Adipose tissue (tissue), 3 donors: Measurements from ENCODE around the gene P4HA2. TPM values are rescaled to one million over a fixed set of nuclear protein-coding genes. Genes with fewer than 3 reads are reported as not detected.

ENCODE experiments used
- H3K27ac ChIP-seq: one replicate; pipeline ENCODE4 v1.5.1; 2013; ENCODE audit warnings: low read depth, low read length
- WGBS, 3 donors: extraction: QIAGEN DNeasy Blood & Tissue Kit; methylation state at CpG; one replicate each; pipeline ENCODE4 v1.1.7; 2013; 5-methylcytosine and 5-hydroxymethylcytosine counted together
- polyA plus RNA-seq, 3 donors: library from polyadenylated mRNA; stranded (reverse); fragments of 200-250 nt; gene quantifications; one replicate each; pipeline ENCODE4 v1.2.3, GENCODE V29; 2013
- donor health status: healthy with polysubstance abuse.
- donor health status: Bipolar disorder and iron deficiency.
- donor health status: healthy.

P4HA2 gene
- polyA plus RNA-seq, 3 donors, result 8.9 to 39.9 (median 18.4) TPM

DNA sequence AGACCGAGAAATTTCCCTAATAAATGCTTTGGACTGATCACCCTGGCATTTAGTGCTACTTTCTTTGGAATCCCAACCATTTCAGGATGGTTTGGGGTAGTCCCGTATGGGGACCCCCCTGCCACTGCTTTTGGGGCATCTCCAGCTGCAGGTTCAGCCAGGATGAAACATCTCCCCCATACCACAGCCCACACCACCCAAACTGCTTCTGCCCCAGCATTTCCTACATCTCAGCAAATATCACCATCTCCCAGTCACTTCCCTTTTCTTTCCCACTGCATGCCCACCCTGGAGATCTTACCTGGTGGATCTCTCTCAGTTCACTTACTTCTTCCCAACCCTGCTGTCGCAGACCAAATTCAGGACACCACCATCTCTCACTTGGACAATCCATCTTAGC lies 4.8 kb upstream of the P4HA2 start:
- 76 to 81% (median 77%) methylated on average over 3 of the region's 3 CpGs for WGBS, 3 donors
- no peak overlapping the region for H3K27ac ChIP-seq

DNA sequence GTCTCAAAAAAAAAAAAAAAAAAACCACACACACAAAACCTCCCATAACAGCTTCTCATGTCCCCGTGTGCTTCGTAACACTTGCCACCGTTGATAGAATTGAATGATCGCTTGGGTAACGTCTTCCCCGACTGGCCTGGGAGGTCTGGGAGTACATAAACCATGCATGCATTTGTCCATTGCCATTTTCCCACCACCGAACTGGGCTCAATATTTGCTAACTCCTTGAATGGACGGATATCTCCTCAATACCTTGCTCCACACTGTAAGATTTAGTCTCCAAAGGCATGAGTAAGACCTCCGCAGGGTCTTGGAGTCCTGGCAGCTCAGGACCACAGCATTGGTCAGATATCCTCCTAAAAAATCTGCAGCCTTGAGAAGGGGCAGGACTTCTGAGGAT lies 3.2 kb upstream of the P4HA2 start:
- WGBS, 3 donors, result 88 to 89% (median 89%) methylated on average over 9 of the region's 9 CpGs

DNA sequence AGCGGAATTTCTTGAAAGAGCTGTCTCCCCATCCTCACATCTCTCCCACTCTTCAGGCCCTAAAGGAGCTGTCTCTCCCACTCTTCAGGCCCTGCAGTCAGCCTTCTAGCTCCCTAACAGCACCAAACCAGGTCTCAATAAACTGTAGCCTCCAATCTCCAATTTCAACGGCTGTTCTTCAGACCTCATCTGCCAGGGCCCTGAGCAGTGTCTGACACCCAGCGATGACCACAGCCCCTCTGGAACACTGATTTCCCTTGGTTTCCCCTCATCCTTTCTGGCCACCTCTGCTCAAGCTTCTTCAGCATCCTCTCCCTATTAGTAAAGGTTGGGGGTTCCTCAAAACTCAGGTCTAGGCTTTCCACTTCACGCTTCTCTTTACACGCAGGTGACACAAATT lies 1.6 kb upstream of the P4HA2 start:
- WGBS, 3 donors, result 97% methylated on average over 5 of the region's 5 CpGs
- no peak overlapping the region for H3K27ac ChIP-seq

More for the DNA sequence above, 3.2 kb upstream of the P4HA2 start:
- H3K27ac ChIP-seq, result no peak overlapping the region

DNA sequence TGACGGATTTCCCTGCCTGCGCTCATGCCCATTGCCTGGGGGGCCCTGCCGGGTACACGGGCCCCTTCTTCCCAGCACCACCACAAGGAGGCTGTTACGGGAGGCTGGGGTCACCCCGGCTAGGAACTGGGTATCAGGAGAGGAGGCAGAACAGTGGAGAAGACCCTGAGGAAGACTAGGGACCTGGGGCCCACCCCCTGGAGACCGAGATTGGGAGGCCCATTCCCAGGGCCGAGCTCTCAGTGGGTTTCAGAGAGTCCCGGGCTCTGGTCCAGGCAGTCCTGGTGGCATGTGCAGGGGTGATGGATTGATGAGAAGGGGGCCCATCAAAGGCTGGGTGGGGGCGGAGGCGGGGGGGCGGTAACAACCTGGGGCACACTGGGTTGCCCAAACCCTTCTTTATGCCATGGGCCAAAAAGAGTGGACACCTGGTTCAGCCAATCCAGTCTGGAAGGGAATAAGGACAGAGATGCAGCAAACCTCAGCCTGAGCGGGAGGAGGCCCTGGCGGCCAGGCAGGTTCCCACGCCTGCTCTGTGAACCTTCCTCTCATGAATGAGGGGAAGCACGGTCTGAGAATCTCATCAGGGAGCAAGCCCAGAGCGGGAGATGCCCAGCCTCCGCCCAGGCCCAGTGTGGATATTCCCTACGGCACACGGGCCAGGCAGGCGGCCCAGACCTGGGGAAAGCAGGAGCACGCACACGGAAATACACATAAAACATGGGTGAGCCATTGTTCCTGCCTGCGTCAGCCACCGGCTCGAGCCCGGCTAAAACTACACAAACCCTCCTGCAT lies 785 bp upstream of the P4HA2 start:
- no peak overlapping the region for H3K27ac ChIP-seq
- WGBS, 3 donors, result 64 to 69% (median 65%) methylated on average over 25 to 27 of the region's 27 CpGs

- 0 to 2% (median 2%) methylated on average over 13 of the region's 13 CpGs for WGBS, 3 donors
- peak overlapping the region; percentile 17 for H3K27ac ChIP-seq
Measured at GRCh38 chr5:132227235-132227484, 493 bp downstream of the P4HA2 start.

DNA sequence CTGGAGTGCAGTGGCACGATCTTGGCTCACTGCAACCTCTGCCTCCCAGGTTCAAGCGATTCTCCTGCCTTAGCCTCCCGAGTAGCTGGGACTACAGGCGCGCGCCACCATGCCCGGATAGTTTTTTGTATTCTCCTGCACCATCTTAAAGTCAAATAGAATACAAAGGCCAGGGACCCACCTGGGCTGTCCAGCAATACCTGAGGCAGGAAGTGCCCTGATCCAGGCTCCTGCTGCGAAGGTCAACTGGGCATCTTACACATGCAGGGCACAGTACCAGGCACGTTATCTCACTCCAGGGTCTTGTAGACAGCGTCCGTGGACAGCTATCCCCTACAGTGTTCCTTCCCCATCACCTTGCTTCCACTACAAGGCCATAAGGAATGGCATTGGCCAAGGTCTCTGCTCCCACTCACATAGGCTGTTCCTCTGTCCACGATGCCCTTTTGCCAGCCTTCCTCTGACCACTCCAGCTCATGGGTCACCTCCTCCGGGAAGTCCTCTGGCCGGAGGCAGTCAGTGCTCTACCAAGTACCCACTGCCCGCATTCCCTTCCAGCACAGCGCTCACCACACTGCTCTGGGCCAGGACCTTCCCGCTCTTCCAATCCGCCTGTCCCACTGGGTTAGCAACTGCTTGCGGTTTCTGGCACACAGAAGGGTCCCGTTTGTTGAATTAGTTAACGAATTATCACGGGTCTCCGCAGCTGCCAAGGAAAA lies 978 bp downstream of the P4HA2 start:
- 46 to 64% (median 61%) methylated on average over 23 of the region's 23 CpGs for WGBS, 3 donors
- H3K27ac ChIP-seq, result no peak overlapping the region

DNA sequence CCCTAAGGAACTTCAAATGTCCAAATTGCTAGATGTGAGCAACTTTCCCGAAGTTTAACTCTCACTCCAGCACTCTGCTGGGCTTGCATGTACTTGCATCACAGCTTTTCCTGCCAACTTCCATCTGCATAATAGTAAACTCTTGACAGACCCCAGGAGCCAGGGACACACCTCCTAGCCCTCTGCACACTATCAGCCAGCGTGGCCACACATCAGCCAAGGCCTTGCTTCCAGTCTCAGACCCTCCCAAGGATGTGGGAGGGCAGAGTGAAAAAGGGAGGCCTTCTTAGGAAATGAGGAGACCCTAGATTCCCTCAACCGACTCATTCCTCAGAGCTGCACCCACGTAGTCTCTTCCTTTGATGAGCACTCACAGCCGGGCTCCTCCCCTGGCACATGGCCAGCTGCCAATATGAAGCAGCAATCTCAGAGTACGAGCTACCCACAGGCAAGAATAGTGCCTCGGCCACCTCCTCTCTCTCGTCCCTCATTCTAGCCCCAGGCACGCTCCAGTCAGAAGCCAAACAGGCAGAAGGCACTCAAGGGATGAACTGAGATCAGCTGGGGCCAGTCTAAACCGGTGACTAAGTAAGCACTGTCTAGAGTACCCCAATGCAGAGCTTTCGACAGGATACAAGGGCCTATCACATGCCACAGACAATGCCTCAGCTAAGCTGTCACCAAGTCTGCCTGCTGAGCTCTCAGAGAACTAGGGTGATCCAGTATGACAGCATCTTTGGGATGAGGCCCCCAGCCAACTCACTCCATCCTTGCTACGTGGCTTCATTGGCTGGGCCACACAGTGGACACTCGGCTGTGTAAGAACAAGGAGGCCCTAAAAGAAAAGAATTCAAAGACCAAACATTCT lies 2.3 kb downstream of the P4HA2 start:
- H3K27ac ChIP-seq, result no peak overlapping the region
- 51 to 59% (median 54%) methylated on average over 13 of the region's 13 CpGs for WGBS, 3 donors

GRCh38 chr5:132224716-132225115 lies 2.9 kb downstream of the P4HA2 start:
- peak overlapping the region; percentile 11 for H3K27ac ChIP-seq
- WGBS, 3 donors, result 60 to 85% (median 65%) methylated on average over 1 of the region's 1 CpG

GRCh38 chr5:132223861-132224260 lies 3.8 kb downstream of the P4HA2 start:
- 94 to 100% (median 100%) methylated on average over 2 of the region's 2 CpGs for WGBS, 3 donors

DNA sequence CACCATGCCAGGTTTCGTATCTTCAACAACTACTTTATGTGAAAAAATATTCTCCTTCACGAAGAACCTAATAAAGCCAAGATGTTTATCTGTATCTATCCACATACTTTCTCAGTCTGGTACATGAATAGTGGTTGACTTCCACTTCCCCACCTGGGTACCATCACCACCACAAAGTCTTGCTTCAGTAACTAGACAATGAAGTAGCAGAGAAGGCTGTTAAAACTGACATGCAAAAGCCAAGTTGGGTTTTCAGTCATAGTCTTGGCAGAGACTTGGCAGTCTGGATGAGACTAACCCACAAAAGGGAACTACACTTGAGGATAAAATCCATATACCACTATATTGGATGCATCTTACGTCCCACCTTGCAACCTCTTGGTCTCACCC lies 5.0 kb downstream of the P4HA2 start:
- H3K27ac ChIP-seq, result no peak overlapping the region

More at GRCh38 chr5:132223861-132224260, 3.8 kb downstream of the P4HA2 start:
- peak overlapping the region; percentile 11 for H3K27ac ChIP-seq

GRCh38 chr5:132221781-132222648 lies 5.6 kb downstream of the P4HA2 start:
- H3K27ac ChIP-seq, result no peak overlapping the region
- WGBS, 3 donors, result 62 to 70% (median 66%) methylated on average over 7 of the region's 7 CpGs

More for the DNA sequence above, 5.0 kb downstream of the P4HA2 start:
- 91 to 94% (median 93%) methylated on average over 3 of the region's 3 CpGs for WGBS, 3 donors

- WGBS, 3 donors, result 42 to 81% (median 73%) methylated on average over 2 of the region's 2 CpGs
- no peak overlapping the region for H3K27ac ChIP-seq
Measured at GRCh38 chr5:132220491-132220890, 7.2 kb downstream of the P4HA2 start.

DNA sequence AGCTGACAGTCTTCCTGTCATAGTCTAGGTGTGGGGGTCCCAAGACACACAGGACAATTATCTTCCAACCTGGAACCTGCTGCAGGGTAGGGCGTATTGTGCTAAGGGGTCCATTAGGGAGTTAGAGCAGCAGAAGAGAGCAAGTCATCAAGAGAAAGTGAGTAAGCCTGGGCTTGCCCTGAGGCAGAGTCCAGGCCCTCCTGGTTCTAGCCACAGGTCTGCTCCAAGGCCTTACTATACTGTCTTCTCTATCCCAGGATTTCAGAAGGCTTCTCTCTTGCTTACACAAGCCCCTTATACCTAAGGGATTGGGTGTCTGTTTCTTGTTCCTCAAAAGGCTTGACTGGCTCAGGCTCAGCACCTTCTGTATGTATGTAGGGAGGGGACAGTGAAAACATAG lies 7.7 kb downstream of the P4HA2 start:
- 88 to 100% (median 89%) methylated on average over 1 of the region's 1 CpG for WGBS, 3 donors
- H3K27ac ChIP-seq, result peak overlapping the region; percentile 6

- H3K27ac ChIP-seq, result no peak overlapping the region
- 89 to 97% (median 97%) methylated on average over 6 of the region's 6 CpGs for WGBS, 3 donors
Measured at GRCh38 chr5:132219289-132219970, 8.2 kb downstream of the P4HA2 start.

DNA sequence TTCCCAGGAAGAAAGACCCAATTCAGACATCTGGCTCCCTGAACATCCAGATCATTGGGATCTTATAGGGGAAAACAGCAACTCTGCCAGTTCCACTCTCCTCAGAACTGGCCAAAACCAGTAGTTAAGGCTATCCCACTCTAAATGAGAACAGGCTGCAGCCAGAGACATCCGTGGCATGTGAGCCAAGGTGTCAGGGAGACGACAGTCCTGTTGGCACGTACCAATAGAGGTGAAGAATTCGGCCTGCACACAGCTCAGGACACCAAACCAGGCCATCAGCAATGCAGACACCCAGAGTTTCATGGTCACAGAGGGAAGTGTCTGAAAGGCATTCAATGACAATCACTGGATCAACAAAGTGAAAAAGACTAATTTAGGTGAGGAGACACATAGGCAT lies 9.3 kb downstream of the P4HA2 start:
- 87 to 94% (median 94%) methylated on average over 4 of the region's 4 CpGs for WGBS, 3 donors
- no peak overlapping the region for H3K27ac ChIP-seq

GRCh38 chr5:132215329-132215728 lies 12.3 kb downstream of the P4HA2 start:
- peak overlapping the region; percentile 49 for H3K27ac ChIP-seq
- WGBS, 3 donors, result 9 to 48% (median 43%) methylated on average over 5 of the region's 5 CpGs

- no peak overlapping the region for H3K27ac ChIP-seq
- 92 to 99% (median 94%) methylated on average over 4 of the region's 4 CpGs for WGBS, 3 donors
Measured at GRCh38 chr5:132214491-132214890, 13.2 kb downstream of the P4HA2 start.

- no peak overlapping the region for H3K27ac ChIP-seq
- WGBS, 3 donors, result 95 to 97% (median 95%) methylated on average over 7 of the region's 7 CpGs
Measured at GRCh38 chr5:132213666-132214065, 14.0 kb downstream of the P4HA2 start.
